Fibroblast of lung (primary cell): ENCODE results near the gene GRM8. TPM values are rescaled to one million over a fixed set of nuclear protein-coding genes. Genes with fewer than 3 reads are reported as not detected.

ENCODE experiments used
- DNase-seq, 2 donors: peaks; one replicate each; pipeline versions ENCODE4 v3.0.0 to v3.0.0-alpha.2; 2010; ENCODE audit warnings: low read depth in 2 of 2
- H2AFZ ChIP-seq: 2 replicates; pipeline ENCODE4 v1.5.1; 2012; ENCODE audit warnings: low read length, control low read depth, inconsistent platforms
- H3K27ac ChIP-seq: 2 replicates; pipeline ENCODE4 v1.5.1; 2011; ENCODE audit warnings: low read length, control low read depth; ENCODE audit not compliant: insufficient read depth
- H3K27me3 ChIP-seq: 2 replicates; pipeline ENCODE4 v1.5.1; 2011; ENCODE audit warnings: mild to moderate bottlenecking, low read length; ENCODE audit not compliant: control insufficient read depth, insufficient read depth
- H3K36me3 ChIP-seq: 2 replicates; pipeline ENCODE4 v1.5.1; 2011; ENCODE audit warnings: low read length; ENCODE audit not compliant: control insufficient read depth, insufficient read depth
- H3K4me1 ChIP-seq: 2 replicates; pipeline ENCODE4 v1.5.1; 2011; ENCODE audit warnings: low read length; ENCODE audit not compliant: control insufficient read depth, insufficient read depth; ENCODE audit errors: extremely low read depth
- H3K4me2 ChIP-seq: 2 replicates; pipeline ENCODE4 v1.5.1; 2011; ENCODE audit warnings: low read length, control low read depth; ENCODE audit not compliant: insufficient read depth; ENCODE audit errors: extremely low read depth
- H3K4me3 ChIP-seq, 4 experiments: fragments of 200-600 bp in 1 of 4; sonication (generic) in 1 of 4; replicated peaks in 1 of 4; 2 replicates each; pipeline ENCODE4 v1.5.1; 2011 to 2016; ENCODE audit warnings: low read length in 4 of 4, low read depth in 3 of 4, mild to moderate bottlenecking in 3 of 4, control low read depth in 2 of 4, inconsistent platforms in 1 of 4, mixed read lengths in 1 of 4; ENCODE audit not compliant: insufficient read depth in 1 of 4; ENCODE audit errors: control extremely low read depth in 1 of 4
- H3K79me2 ChIP-seq: 2 replicates; pipeline ENCODE4 v1.5.1; 2012; ENCODE audit warnings: mild to moderate bottlenecking, low read length, inconsistent platforms; ENCODE audit not compliant: control insufficient read depth, insufficient read depth
- H3K9ac ChIP-seq: 2 replicates; pipeline ENCODE4 v1.5.1; 2011; ENCODE audit warnings: mild to moderate bottlenecking, low read length, control low read depth; ENCODE audit not compliant: insufficient read depth
- H3K9me3 ChIP-seq: 2 replicates; pipeline ENCODE4 v1.5.1; 2012; ENCODE audit warnings: low read depth, low read length; ENCODE audit not compliant: control insufficient read depth, insufficient read depth
- H4K20me1 ChIP-seq: 2 replicates; pipeline ENCODE4 v1.5.1; 2011; ENCODE audit warnings: low read length; ENCODE audit not compliant: control insufficient read depth, insufficient read depth; ENCODE audit errors: extremely low read depth
- CTCF ChIP-seq, 2 donors: IDR thresholded peaks in 1 of 2; conservative IDR thresholded peaks in 1 of 2; 1 replicate in 1 of 2; 2 replicates in 1 of 2; pipeline ENCODE4 v1.5.1; 2011 to 2012; ENCODE audit warnings: low read length in 2 of 2, control low read depth in 1 of 2, inconsistent platforms in 1 of 2, low read depth in 1 of 2, mild to moderate bottlenecking in 1 of 2
- EZH2 ChIP-seq: IDR thresholded peaks from 2 replicates; pipeline ENCODE4 v1.5.1; 2012; ENCODE audit warnings: low read length, control low read depth, mild to moderate bottlenecking; ENCODE audit errors: missing control alignments
- polyA plus RNA-seq, 2 donors: library from polyadenylated mRNA; depleted of rRNA in 1 of 2; stranded (reverse) in 1 of 2; unstranded in 1 of 2; fragments of >200 nt; gene quantifications; 2 replicates each; pipeline ENCODE4 v1.2.1, GENCODE V29; 2011 to 2012; ENCODE audit warnings: missing spikeins in 1 of 2
- total RNA-seq: library from RNA; depleted of rRNA; stranded (reverse); fragments of >200 nt; gene quantifications from 2 replicates; pipeline ENCODE4 v1.2.1, GENCODE V29; 2014

GRM8 gene
- total and polyA plus RNA-seq, 2 donors (not counting 1 experiment from before 2014, with no cell fraction given) = not detected

- H3K27me3 ChIP-seq = no peaks in the 10 kb centered on the region
- no peak for DNase-seq
- no peak overlapping the region for H3K9ac ChIP-seq
- H3K27ac ChIP-seq = no peak overlapping the region
- H2AFZ ChIP-seq = no peak overlapping the region
- H3K9me3 ChIP-seq = no peaks in the 10 kb centered on the region
- no peak for TF ChIP-seq CTCF (conservative IDR thresholded peaks at IDR 0.05 in 1 of 2, IDR thresholded peaks at IDR 0.05 in 1 of 2; ENCODE audit: low read depth in 1 of 2, low read length in 2 of 2)
- no peak for TF ChIP-seq EZH2
- H4K20me1 ChIP-seq = no peaks in the 10 kb centered on the region
- no peak overlapping the region for H3K4me3 ChIP-seq
- H3K36me3 ChIP-seq = no peaks in the 10 kb centered on the region
- H3K79me2 ChIP-seq = no peaks in the 10 kb centered on the region
- no peak overlapping the region for H3K4me2 ChIP-seq
- no peaks in the 10 kb centered on the region for H3K4me1 ChIP-seq
Measured at GRCh38 chr7:126783613-126784012, 469.1 kb downstream of the GRM8 start.

- no peaks in the 10 kb centered on the region for H3K4me1 ChIP-seq
- DNase-seq = no peak
- H3K79me2 ChIP-seq = no peaks in the 10 kb centered on the region
- H3K36me3 ChIP-seq = no peaks in the 10 kb centered on the region
- no peaks in the 10 kb centered on the region for H3K27me3 ChIP-seq
- H3K27ac ChIP-seq = no peak overlapping the region
- no peak overlapping the region for H3K4me2 ChIP-seq
- no peak for TF ChIP-seq EZH2
- TF ChIP-seq CTCF (conservative IDR thresholded peaks at IDR 0.05 in 1 of 2, IDR thresholded peaks at IDR 0.05 in 1 of 2; ENCODE audit: low read depth in 1 of 2, low read length in 2 of 2) = no peak
- no peaks in the 10 kb centered on the region for H3K9me3 ChIP-seq
- no peak overlapping the region for H2AFZ ChIP-seq
- no peak overlapping the region for H3K4me3 ChIP-seq
- no peak overlapping the region for H3K9ac ChIP-seq
- H4K20me1 ChIP-seq = no peaks in the 10 kb centered on the region
Measured at GRCh38 chr7:126780993-126781392, 471.7 kb downstream of the GRM8 start.

GRCh38 chr7:126778101-126778500 lies 474.6 kb downstream of the GRM8 start:
- Histone ChIP-seq H2AFZ (no peak overlapping the region), H3K27me3 (no peaks in the 10 kb centered on the region), H3K36me3 (no peaks in the 10 kb centered on the region), H3K9me3 (no peaks in the 10 kb centered on the region), H3K4me2 (no peak overlapping the region), H4K20me1 (no peaks in the 10 kb centered on the region), H3K79me2 (no peaks in the 10 kb centered on the region), H3K4me1 (no peaks in the 10 kb centered on the region), H3K4me3 (no peak overlapping the region), H3K9ac (no peak overlapping the region), H3K27ac (no peak overlapping the region)
- no peak for DNase-seq
- TF ChIP-seq EZH2 (no peak), CTCF (conservative IDR thresholded peaks at IDR 0.05 in 1 of 2, IDR thresholded peaks at IDR 0.05 in 1 of 2; ENCODE audit: low read depth in 1 of 2, low read length in 2 of 2) (no peak)
